Globus pallidus (tissue), 1 donor: Measurements from ENCODE around the gene MT1E.
"Not testable (repeated sequence)": the region's sequence is repeated elsewhere in the genome, so short reads cannot be mapped to it uniquely, and the experiment has no call there.

Experiments
- DNase-seq: peaks from one replicate; pipeline ENCODE4 v3.0.0-alpha.2; 2015; ENCODE audit warnings: low spot score

The MT1E gene

DNA sequence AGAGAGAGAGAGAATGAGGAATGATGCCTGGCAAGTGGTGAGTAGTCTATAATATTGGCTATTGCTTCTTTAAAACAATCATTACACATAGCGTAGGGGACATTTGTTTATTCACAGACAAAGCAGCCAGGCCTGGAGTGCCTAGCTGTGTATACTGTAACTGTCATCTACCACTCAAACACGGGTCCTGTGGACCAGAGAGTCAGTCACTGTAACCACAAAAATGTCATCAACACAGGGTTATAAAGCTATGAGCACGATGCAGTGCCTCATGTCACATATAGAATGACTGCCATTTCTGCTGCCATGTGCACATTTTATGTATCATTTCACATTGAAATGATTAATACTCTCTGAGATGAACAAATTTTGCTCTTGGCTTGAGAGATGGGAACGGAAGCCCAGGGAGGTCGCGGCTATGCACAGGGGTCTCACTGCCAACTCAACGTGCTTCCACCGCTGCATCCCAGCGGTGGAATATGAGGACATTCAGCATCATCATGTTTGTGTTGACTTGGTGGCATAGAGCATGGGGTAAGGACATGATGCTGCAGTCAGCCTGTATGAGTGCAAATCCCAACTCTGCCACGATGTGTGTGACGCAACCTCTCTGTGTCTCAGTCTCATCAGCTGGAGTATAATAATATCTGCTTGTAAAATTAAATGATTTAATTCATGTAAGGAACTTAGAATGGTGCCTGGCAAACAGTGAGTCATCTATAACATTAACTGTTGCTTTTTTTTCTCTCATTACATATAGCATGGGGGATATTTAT is 47.4 kb downstream of the MT1E start:
- no peak for DNase-seq

GRCh38 chr16:56673921-56674320 is 48.3 kb downstream of the MT1E start:
- no peak for DNase-seq

GRCh38 chr16:56674570-56674969 is 49.0 kb downstream of the MT1E start:
- DNase-seq: not testable (repeated sequence)

GRCh38 chr16:56675685-56676210 is 50.2 kb downstream of the MT1E start:
- no peak for DNase-seq
